ENCODE results near the gene CHN2.

DNA sequence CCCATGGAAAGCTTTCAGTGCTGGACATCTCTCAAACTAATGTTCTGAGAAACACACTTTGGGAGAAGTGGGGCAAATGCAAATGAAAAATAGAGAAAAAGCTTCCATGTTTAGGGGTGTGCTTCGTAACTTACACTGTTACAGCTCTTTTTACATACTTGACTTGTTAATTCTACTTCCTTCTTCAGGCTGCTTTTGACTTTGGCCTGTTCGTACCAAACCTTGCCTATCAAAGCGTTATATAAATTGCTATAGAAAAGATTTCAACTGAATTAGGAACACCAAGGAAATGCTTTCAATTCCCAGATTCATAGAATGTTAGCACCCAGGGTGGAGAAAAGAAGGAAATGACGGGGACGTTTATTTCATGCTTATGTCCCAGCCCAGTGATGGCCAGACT, 228.3 kb downstream of the CHN2 start:
- TF ChIP-seq, protein P1, sequence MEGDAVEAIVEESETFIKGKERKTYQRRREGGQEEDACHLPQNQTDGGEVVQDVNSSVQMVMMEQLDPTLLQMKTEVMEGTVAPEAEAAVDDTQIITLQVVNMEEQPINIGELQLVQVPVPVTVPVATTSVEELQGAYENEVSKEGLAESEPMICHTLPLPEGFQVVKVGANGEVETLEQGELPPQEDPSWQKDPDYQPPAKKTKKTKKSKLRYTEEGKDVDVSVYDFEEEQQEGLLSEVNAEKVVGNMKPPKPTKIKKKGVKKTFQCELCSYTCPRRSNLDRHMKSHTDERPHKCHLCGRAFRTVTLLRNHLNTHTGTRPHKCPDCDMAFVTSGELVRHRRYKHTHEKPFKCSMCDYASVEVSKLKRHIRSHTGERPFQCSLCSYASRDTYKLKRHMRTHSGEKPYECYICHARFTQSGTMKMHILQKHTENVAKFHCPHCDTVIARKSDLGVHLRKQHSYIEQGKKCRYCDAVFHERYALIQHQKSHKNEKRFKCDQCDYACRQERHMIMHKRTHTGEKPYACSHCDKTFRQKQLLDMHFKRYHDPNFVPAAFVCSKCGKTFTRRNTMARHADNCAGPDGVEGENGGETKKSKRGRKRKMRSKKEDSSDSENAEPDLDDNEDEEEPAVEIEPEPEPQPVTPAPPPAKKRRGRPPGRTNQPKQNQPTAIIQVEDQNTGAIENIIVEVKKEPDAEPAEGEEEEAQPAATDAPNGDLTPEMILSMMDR (IDR thresholded peaks at IDR 0.05), result no peak
- TF ChIP-seq ZFX (IDR thresholded peaks at IDR 0.05; ENCODE audit: borderline replicate concordance), result no peak

Data from 22Rv1 (cell line).